Esophagus squamous epithelium (tissue), 5 donors: ENCODE measurements around the gene MCOLN1. TPM values are rescaled to one million over a fixed set of nuclear protein-coding genes. Genes with fewer than 3 reads are reported as not detected.

ENCODE experiments used
- DNase-seq: peaks from one replicate; lab custom pipeline; 2025; lab: John Stamatoyannopoulos, UW
- H3K27ac ChIP-seq, 4 donors: fragments of 200-600 bp; sonication (generic); one replicate each; pipeline ENCODE4 v1.5.1; 2016 to 2019; ENCODE audit warnings: mild to moderate bottlenecking in 1 of 4
- H3K27me3 ChIP-seq, 4 donors: fragments of 200-600 bp; sonication (generic); 1 replicate in 3 of 4; 2 replicates in 1 of 4; pipeline versions ENCODE4 v1.5.1 to v1.6.0; 2017 to 2021; ENCODE audit warnings: antibody characterized with exemption in 1 of 4
- H3K36me3 ChIP-seq, 3 donors: fragments of 200-600 bp; sonication (generic); one replicate each; pipeline ENCODE4 v1.5.1; 2016 to 2019
- H3K4me1 ChIP-seq, 3 donors: fragments of 200-600 bp; sonication (generic); one replicate each; pipeline ENCODE4 v1.5.1; 2017 to 2019
- H3K4me3 ChIP-seq, 4 donors: fragments of 200-600 bp; sonication (generic); 1 replicate in 3 of 4; 2 replicates in 1 of 4; pipeline ENCODE4 v1.5.1; 2016 to 2019; ENCODE audit warnings: mild to moderate bottlenecking in 2 of 4, moderate library complexity in 1 of 4
- H3K9me3 ChIP-seq, 3 donors: fragments of 200-600 bp; sonication (generic); one replicate each; pipeline ENCODE4 v1.5.1; 2016 to 2019
- CTCF ChIP-seq, 6 experiments: fragments of 450-650 bp in 4 of 6; fragments of 200-600 bp in 2 of 6; sonication (generic) in 2 of 6; IDR thresholded peaks; one replicate each; pipeline ENCODE4 v1.5.1; 2016 to 2019; ENCODE audit warnings: antibody characterized with exemption in 6 of 6, mild to moderate bottlenecking in 4 of 6, moderate library complexity in 4 of 6
- POLR2A ChIP-seq, 4 donors: fragments of 450-650 bp; IDR thresholded peaks; one replicate each; pipeline ENCODE4 v1.6.1; 2017; ENCODE audit warnings: antibody characterized with exemption in 4 of 4, mild to moderate bottlenecking in 4 of 4, moderate library complexity in 3 of 4
- WGBS, 2 donors: methylation state at CpG; one replicate each; pipeline ENCODE4 v1.1.5; 2018; 5-methylcytosine and 5-hydroxymethylcytosine counted together
- intact Hi-C: fragments of 100-400 bp; cut with DNase I; formaldehyde crosslinking; loops from one replicate; pipeline ENCODE4 v1.15.0; 2022
- total RNA-seq, 4 donors: library from RNA; depleted of rRNA; stranded (reverse); fragments of >200 nt; gene quantifications; one replicate each; pipeline ENCODE4 v1.1.0, GENCODE V29; 2016
- donor health status: DM: yes; HTN: yes; CAD: no.

Gene MCOLN1
- total RNA-seq, 4 donors from 2014 or later = 5.7 to 13.9 (median 7.8) TPM

GRCh38 chr19:7500811-7501450 lies 21.5 kb upstream of the MCOLN1 start:
- DNase-seq = no peak
- peak overlapping the region; percentile 24 to 65 (median 38) for H3K4me3 ChIP-seq
- H3K27ac ChIP-seq = no peak overlapping the region
- intact Hi-C loops = no loop called here
- 0% methylated on average over 8 of the region's 93 CpGs; no CpG with 5 or more reads in 1 of the 2 donors for WGBS, 2 donors
- H3K36me3 ChIP-seq = no peaks in the 10 kb centered on the region
- H3K27me3 ChIP-seq = peaks cover 0 to 30% (median 0%) of the 10 kb centered on the region in 4 donors
- peaks cover 4 to 24% (median 11%) of the 10 kb centered on the region in 3 donors for H3K4me1 ChIP-seq
- TF ChIP-seq POLR2A (IDR thresholded peaks at IDR 0.05) (no peak), CTCF (IDR thresholded peaks at IDR 0.05) (peak in 1 of 6 experiments; percentile 12)
- H3K9me3 ChIP-seq = no peaks in the 10 kb centered on the region

GRCh38 chr19:7502552-7502951 lies 19.9 kb upstream of the MCOLN1 start:
- Histone ChIP-seq H3K36me3 (no peaks in the 10 kb centered on the region), H3K4me1 (peaks cover 7 to 40% (median 11%) of the 10 kb centered on the region in 3 donors), H3K27me3 (peaks cover 0 to 30% (median 0%) of the 10 kb centered on the region in 4 donors), H3K9me3 (no peaks in the 10 kb centered on the region), H3K27ac (no peak overlapping the region), H3K4me3 (no peak overlapping the region)
- intact Hi-C loops = no loop called here
- WGBS, 2 donors = 33% methylated on average over 2 of the region's 2 CpGs; no CpG with 5 or more reads in 1 of the 2 donors
- DNase-seq = no peak
- no peak for TF ChIP-seq CTCF (IDR thresholded peaks at IDR 0.05)
- no peak for TF ChIP-seq POLR2A (IDR thresholded peaks at IDR 0.05)

GRCh38 chr19:7504684-7505083 lies 17.7 kb upstream of the MCOLN1 start:
- intact Hi-C loops = no loop called here

DNA sequence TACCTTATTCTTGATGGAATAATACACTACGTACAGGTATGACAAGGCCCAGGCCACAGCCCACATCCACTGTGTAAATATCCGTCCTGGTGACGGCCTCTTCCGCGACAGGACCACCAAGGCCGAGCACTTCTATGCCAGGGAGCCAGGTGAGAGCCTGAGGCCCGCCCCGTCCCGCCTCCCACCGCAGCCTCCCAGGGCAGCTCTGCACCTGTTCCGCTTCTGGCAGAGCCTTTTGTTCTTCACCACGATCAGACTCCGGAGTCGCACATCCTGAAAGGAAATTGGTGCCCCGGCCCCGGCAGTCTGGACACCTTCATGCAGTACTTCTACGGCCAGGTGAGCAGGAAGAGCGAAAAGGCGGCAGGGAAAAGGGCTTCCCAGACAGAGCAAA lies 17.1 kb upstream of the MCOLN1 start:
- TF ChIP-seq POLR2A (IDR thresholded peaks at IDR 0.05) (no peak), CTCF (IDR thresholded peaks at IDR 0.05) (no peak)
- no peak for DNase-seq
- intact Hi-C loops = no loop called here
- peaks cover 7 to 47% (median 16%) of the 10 kb centered on the region in 3 donors for H3K4me1 ChIP-seq
- H3K36me3 ChIP-seq = no peaks in the 10 kb centered on the region
- peaks cover 0 to 26% (median 0%) of the 10 kb centered on the region in 4 donors for H3K27me3 ChIP-seq
- 33 to 37% methylated on average over 4 to 8 of the region's 19 CpGs for WGBS, 2 donors
- H3K9me3 ChIP-seq = no peaks in the 10 kb centered on the region
- H3K27ac ChIP-seq = no peak overlapping the region
- H3K4me3 ChIP-seq = peak overlapping the region in 1 of 4 donors; percentile 32

More at GRCh38 chr19:7504684-7505083, 17.7 kb upstream of the MCOLN1 start:
- H3K4me1 ChIP-seq = peaks cover 7 to 47% (median 16%) of the 10 kb centered on the region in 3 donors
- H3K36me3 ChIP-seq = no peaks in the 10 kb centered on the region
- DNase-seq = no peak
- TF ChIP-seq CTCF (IDR thresholded peaks at IDR 0.05) (no peak), POLR2A (IDR thresholded peaks at IDR 0.05) (no peak)
- WGBS, 2 donors = 83 to 97% methylated on average over 4 to 6 of the region's 6 CpGs
- no peak overlapping the region for H3K4me3 ChIP-seq
- peaks cover 0 to 30% (median 0%) of the 10 kb centered on the region in 4 donors for H3K27me3 ChIP-seq
- H3K9me3 ChIP-seq = no peaks in the 10 kb centered on the region
- H3K27ac ChIP-seq = no peak overlapping the region

DNA sequence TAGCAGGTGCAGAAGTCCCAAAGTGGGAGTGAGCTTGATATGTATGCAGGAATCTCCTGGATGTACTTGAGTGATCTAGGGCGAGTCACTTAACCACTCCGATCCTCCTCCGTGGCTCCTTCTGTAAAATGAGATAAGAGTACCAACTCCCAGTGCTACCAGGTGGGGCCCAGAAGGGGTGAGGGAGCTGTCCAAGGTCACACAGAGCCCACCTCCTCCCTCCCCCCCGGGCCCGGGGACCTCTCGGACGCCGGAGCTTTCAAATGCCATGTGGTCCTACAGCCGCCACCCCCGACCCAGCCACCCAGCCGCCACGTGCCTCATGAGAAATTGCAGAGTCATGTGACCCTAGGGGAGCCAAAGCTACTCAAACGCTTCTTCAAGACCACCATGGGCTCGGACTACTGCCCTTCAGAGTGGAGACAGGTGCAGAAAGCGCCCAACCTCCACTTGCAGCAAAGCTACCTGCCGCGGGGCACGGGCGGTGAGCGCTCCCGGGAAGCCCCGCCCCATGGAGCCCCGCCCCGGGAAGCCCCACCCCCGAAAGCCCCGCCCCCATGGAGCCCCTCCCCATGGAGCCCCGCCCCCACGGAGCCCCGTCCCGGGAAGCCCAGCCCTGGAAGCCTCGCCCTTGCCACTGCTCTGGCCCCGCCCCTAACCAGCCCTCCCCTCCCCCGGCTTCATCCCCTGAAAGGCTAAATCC lies 16.6 kb upstream of the MCOLN1 start:
- Histone ChIP-seq H3K4me3 (peak overlapping the region in 2 of 4 donors; percentile 7 to 32), H3K27ac (peak overlapping the region in 3 of 4 donors; percentile 34 to 48 (median 45))

More for the DNA sequence above, 16.6 kb upstream of the MCOLN1 start:
- intact Hi-C loops = no loop called here
- TF ChIP-seq POLR2A (IDR thresholded peaks at IDR 0.05) (no peak), CTCF (IDR thresholded peaks at IDR 0.05) (no peak)
- WGBS, 2 donors = 9 to 13% methylated on average over 4 to 8 of the region's 33 CpGs
- DNase-seq = no peak
- Histone ChIP-seq H3K9me3 (no peaks in the 10 kb centered on the region), H3K4me1 (peaks cover 4 to 42% (median 14%) of the 10 kb centered on the region in 3 donors), H3K36me3 (no peaks in the 10 kb centered on the region), H3K27me3 (peaks cover 0 to 20% (median 0%) of the 10 kb centered on the region in 4 donors)
